SJCRH30 (cell line): ENCODE measurements around the gene UBN1. TPM values are rescaled to one million over a fixed set of nuclear protein-coding genes. Genes with fewer than 3 reads are reported as not detected.

Experiments used
- DNase-seq, 2 experiments: peaks; one replicate each; pipeline ENCODE4 v3.0.0-alpha.2; 2015 to 2020
- H3K27ac ChIP-seq: fragments of 250-450 bp; sonication (Bioruptor Pico); 2 replicates; pipeline ENCODE4 v1.5.1; 2020; ENCODE audit warnings: mild to moderate bottlenecking, moderate library complexity
- H3K27me3 ChIP-seq: fragments of 250-450 bp; sonication (Bioruptor Pico); 2 replicates; pipeline ENCODE4 v1.5.1; 2020; ENCODE audit warnings: mild to moderate bottlenecking, moderate library complexity
- H3K36me3 ChIP-seq: fragments of 250-450 bp; sonication (Bioruptor Pico); 2 replicates; pipeline ENCODE4 v1.5.1; 2020; ENCODE audit warnings: mild to moderate bottlenecking, moderate library complexity
- H3K4me1 ChIP-seq: fragments of 250-450 bp; sonication (Bioruptor Pico); 2 replicates; pipeline ENCODE4 v1.5.1; 2020; ENCODE audit warnings: mild to moderate bottlenecking, moderate library complexity
- H3K4me3 ChIP-seq: fragments of 250-450 bp; sonication (Bioruptor Pico); 2 replicates; pipeline ENCODE4 v1.5.1; 2020; ENCODE audit warnings: mild to moderate bottlenecking, moderate library complexity
- H3K9me3 ChIP-seq: fragments of 250-450 bp; sonication (Bioruptor Pico); replicated peaks from 2 replicates; pipeline ENCODE4 v1.5.1; 2020; ENCODE audit warnings: mild to moderate bottlenecking, moderate library complexity
- total RNA-seq: library from RNA; depleted of rRNA; stranded (reverse); fragments of >200 nt; shearing (Covaris generic); gene quantifications from 2 replicates; pipeline ENCODE4 v1.2.3, GENCODE V29; 2014

UBN1 gene
- total RNA-seq, 1 experiment from 2014 or later, result 28.1 TPM

DNA sequence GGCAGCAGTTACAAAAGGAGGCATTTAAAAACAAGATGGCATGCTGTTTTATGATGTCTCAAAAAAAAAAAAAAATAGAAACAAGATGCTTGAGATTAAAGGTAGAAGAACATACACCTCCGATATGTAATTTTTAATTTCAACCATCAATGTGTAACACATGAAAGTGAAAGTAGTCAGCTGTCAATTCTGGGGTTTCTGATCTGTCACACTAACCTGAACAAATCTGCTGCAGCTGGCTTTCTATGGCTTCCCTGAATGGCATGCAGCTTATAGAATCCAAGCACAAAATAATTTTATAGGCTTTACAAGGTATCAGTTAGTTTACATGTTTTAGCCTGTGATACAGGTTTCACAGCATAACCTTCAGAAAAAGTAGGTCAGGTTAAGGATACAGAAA, 13.7 kb upstream of the UBN1 start:
- no peak overlapping the region for H3K4me3 ChIP-seq
- H3K36me3 ChIP-seq, result peaks cover 39% of the 10 kb centered on the region
- no peak overlapping the region for H3K27ac ChIP-seq
- no peaks in the 10 kb centered on the region for H3K9me3 ChIP-seq
- H3K4me1 ChIP-seq, result no peaks in the 10 kb centered on the region
- DNase-seq, result no peak
- no peaks in the 10 kb centered on the region for H3K27me3 ChIP-seq

DNA sequence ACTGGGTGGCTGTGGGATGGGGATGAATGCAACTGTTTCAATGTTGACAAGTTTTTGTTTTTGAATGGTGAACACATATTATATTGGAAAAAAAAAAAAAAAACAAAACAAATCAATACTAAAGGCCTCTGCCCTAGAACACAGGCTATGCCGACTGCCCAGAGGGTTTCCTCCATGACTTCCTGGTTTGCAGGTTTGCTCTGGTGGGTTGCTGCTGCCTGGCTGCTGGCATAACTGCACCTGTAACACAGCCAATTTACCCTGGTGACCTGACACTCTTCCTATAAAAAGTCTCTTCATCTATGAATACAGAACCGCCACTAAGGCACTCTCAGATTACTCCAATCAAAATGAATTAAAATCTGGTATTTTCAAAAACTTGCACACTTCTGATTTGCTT, 10.6 kb upstream of the UBN1 start:
- Histone ChIP-seq H3K36me3 (peaks cover 49% of the 10 kb centered on the region), H3K9me3 (no peaks in the 10 kb centered on the region), H3K4me3 (no peak overlapping the region), H3K27ac (no peak overlapping the region), H3K27me3 (no peaks in the 10 kb centered on the region), H3K4me1 (no peaks in the 10 kb centered on the region)
- DNase-seq, result no peak

DNA sequence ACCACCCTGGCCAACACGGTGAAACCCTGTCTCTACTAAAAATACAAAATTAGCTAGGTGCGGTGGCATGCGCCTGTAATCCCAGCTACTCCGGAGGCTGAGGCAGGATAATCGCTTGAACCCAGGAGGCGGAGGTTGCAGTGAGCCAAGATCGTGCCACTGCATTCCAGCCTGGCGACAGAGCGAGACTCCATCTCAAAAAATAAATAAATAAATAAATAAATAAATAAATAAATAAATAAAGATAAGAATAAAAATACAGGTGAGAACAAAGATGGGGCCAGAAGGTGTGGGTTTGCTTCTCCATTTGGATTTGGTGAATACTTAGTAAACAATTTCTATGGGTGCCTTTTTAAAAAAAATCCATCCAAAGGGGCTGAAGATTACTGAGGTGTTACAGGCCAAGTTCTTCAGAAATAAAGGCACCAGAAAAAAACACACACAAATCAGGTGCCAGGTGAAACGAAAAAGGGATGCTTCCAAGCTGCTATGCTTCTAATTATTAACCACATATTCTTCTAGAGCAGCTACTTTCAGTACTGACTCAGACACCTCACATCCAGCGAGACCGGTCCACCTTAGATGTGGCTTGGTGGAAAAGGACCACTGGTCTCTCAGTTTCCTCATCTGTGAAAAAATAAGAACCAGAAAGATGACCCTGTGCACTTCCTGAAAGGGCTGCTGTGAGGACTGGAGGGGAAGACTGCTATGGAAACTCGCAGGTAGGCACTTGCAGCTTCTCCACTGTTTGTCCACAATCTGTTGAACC, 9.4 kb upstream of the UBN1 start:
- Histone ChIP-seq H3K36me3 (peaks cover 44% of the 10 kb centered on the region), H3K4me1 (no peaks in the 10 kb centered on the region)
- DNase-seq, result no peak

DNA sequence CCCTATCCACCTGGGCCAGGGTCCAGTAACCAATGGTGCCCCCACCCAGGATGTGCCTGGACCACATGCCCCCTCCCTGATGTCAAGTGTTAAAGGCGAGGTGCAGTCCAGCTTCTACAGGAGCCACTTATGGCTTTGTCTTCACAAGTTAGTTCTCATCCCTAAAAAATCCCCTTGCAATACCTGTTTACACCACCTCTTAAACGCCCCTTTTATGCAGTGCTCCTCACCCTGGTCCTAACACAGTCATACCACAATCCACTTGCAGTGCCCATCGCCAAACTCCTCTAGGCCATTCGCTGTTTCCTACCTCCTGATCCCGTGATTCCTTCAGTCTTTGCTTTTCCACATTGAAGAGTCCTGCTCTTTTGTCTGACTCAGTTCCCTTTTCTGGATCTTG, 7.3 kb upstream of the UBN1 start:
- Histone ChIP-seq H3K27ac (no peak overlapping the region), H3K4me3 (no peak overlapping the region), H3K36me3 (peaks cover 54% of the 10 kb centered on the region), H3K4me1 (no peaks in the 10 kb centered on the region), H3K9me3 (no peaks in the 10 kb centered on the region), H3K27me3 (no peaks in the 10 kb centered on the region)
- DNase-seq, result no peak

More for the DNA sequence above, 9.4 kb upstream of the UBN1 start:
- H3K27ac ChIP-seq, result no peak overlapping the region
- no peaks in the 10 kb centered on the region for H3K9me3 ChIP-seq
- H3K27me3 ChIP-seq, result no peaks in the 10 kb centered on the region
- H3K4me3 ChIP-seq, result no peak overlapping the region

DNA sequence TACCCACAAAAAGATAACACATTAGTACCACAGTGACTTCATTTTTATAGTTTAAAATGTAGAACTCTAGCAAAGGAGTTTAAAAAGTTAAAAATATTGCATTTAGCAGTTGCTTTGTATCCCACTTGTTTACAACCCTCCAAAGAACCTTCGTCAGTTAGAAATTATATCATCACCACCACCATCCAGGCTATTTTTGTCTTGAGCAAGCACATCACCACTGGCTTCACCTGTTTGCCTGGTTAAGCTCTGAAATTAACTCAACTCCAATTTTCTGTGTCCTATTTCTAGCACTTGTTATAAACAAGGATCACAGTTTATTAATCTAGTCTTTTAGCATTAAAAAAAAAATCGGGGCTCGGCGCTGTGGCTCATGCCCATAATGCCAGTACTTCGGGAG, 6.3 kb upstream of the UBN1 start:
- no peak for DNase-seq
- H3K4me3 ChIP-seq, result no peak overlapping the region
- peaks cover 52% of the 10 kb centered on the region for H3K36me3 ChIP-seq
- H3K27ac ChIP-seq, result no peak overlapping the region
- H3K4me1 ChIP-seq, result peaks cover 5% of the 10 kb centered on the region
- no peaks in the 10 kb centered on the region for H3K27me3 ChIP-seq
- H3K9me3 ChIP-seq, result no peaks in the 10 kb centered on the region

DNA sequence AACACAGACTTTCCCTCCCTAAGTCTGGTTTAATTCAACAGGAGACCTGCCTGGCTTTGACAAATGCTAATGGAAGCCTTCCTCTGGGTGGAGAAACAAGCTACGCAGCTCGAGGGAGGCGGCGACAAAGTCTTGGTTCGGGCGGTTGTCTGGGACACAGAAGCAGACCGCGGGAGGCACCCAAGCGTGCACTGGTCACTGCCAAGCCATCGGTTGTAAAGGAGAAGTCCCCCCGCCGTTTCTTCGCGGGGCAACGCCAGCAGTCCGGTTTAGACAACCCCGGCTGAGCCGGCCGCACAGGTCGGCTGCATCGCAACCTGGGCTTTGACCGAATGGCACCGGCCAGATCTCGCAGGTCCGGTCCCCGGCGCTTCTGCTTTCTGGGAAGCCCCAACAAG, 779 bp upstream of the UBN1 start:
- peaks cover 14% of the 10 kb centered on the region for H3K4me1 ChIP-seq
- H3K9me3 ChIP-seq, result no peaks in the 10 kb centered on the region
- peak; percentile 29 to 38 for DNase-seq
- H3K4me3 ChIP-seq, result peak overlapping the region; percentile 99
- H3K36me3 ChIP-seq, result peaks cover 30% of the 10 kb centered on the region
- H3K27ac ChIP-seq, result peak overlapping the region; percentile 77
- H3K27me3 ChIP-seq, result no peaks in the 10 kb centered on the region

DNA sequence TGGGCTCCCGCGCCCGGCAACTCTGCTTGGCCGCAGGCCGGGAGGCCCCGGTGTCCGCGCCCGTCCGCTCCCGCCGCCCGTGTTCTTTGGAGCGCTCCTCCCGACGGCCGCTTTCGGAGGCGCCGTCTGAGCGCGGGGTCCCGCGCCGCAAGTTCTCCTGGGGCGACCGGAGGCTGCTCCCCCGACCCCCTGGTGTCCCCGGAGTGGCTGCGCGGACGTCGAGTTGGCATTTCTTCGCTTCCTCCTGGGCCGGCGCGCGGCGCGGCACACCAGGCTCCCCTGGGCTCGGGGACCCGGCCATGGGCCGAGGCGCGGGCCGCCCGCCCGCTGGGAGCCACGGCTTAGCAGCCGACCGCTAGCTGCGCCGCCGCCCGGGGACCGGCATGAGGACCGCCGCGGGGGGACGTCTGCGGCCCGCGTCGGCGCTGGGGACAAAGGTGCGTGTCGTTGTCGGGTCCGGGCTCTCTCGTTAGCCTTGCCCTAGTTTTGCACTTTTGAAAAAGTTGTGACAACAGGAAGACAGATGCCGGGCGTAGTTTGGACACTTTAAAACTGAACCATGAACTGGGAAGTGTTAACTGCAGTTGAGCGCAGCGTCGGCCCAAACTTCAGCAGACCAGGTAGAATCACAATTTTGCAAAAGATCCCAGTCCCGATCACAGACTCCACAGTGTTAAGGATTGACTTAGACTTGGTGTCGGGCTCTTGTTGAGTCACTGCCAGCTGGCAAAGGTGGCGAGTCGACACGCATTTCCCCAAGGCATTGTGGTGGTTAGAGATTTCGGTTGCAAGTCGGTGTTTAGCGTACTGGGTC, 700 bp downstream of the UBN1 start:
- DNase-seq, result peak; percentile 36 to 48
- H3K27ac ChIP-seq, result peak overlapping the region; percentile 77; the same call in 1 of the 2 replicates
- no peaks in the 10 kb centered on the region for H3K9me3 ChIP-seq
- peaks cover 23% of the 10 kb centered on the region for H3K36me3 ChIP-seq
- peaks cover 14% of the 10 kb centered on the region for H3K4me1 ChIP-seq
- H3K27me3 ChIP-seq, result no peaks in the 10 kb centered on the region
- H3K4me3 ChIP-seq, result peak overlapping the region; percentile 99

DNA sequence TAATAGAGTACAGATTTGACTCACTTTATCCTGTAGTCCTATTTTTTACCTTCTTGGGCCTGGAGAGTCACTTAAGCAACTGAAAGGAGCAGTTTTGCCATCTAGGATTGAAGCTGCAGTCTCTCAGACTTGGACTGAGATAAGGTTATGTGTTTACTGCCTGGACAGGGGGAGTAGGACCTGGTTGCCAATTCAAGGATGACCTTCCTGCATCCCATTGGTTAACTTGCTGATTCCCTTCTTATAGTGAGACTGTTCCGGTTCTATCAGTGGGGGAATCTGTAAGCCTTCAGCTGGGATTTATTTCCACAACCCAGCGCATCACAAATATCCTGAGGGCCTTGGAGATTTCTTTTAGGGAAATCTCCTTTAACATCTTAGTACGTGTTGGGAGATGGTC, 2.9 kb downstream of the UBN1 start:
- DNase-seq, result no peak
- Histone ChIP-seq H3K9me3 (no peaks in the 10 kb centered on the region), H3K4me3 (no peak overlapping the region), H3K36me3 (peaks cover 20% of the 10 kb centered on the region), H3K4me1 (peaks cover 14% of the 10 kb centered on the region), H3K27me3 (no peaks in the 10 kb centered on the region), H3K27ac (no peak overlapping the region)

DNA sequence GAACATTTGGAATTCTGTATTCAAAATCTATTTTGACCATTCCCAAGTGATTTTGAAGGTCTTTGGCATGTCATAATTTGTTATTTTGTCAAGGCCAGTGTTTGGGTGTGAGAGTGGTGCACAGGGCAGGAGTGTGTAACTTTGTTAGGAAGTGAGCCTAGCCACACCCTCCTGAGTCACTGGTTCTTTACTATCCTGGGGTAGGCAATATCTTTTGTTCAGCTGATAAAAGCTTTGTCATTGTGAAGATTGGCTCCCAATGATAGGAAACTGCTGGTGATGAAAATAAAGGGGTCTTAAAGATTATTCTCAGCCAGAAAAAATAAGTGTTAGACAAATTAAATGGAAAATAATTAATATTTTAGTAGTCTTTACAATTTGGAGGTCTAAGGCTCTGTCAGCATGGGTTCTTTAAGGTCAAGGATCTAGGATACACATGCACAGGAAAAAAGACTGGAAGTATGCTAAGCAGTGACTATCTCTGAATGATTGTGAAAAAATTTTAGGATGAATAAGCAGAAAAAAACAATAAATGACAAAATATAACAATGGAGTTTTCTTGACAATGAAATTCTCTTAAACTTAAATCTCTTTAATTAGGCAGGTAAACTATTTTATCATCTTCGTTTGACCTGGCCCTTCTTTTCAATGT, 5.1 kb downstream of the UBN1 start:
- Histone ChIP-seq H3K27me3 (no peaks in the 10 kb centered on the region), H3K4me3 (no peak overlapping the region), H3K27ac (no peak overlapping the region), H3K36me3 (peaks cover 27% of the 10 kb centered on the region), H3K4me1 (peaks cover 7% of the 10 kb centered on the region), H3K9me3 (no peaks in the 10 kb centered on the region)
- no peak for DNase-seq

DNA sequence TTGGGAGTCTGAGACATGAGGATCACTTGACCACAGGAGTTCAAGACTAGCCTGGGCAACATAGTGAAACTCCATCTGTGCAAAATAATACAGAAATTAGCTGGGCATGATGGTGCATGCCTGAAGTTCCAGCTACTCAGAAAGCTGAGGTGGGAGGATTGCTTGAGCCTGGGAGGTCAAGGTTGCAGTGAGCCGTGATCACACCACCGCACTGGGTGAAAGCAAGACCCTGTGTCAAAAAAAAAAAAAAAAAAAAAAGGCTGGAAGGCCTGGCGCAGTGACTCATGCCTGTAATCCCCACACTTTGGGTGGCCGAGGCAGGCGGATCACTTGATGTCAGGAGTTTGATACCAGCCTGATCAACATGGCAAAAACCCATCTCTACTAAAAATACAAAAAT, 8.1 kb downstream of the UBN1 start:
- Histone ChIP-seq H3K27me3 (no peaks in the 10 kb centered on the region), H3K4me1 (no peaks in the 10 kb centered on the region; the same call in 1 of the 2 replicates), H3K9me3 (no peaks in the 10 kb centered on the region), H3K36me3 (peaks cover 45% of the 10 kb centered on the region), H3K27ac (no peak overlapping the region), H3K4me3 (no peak overlapping the region)
- DNase-seq, result no peak

DNA sequence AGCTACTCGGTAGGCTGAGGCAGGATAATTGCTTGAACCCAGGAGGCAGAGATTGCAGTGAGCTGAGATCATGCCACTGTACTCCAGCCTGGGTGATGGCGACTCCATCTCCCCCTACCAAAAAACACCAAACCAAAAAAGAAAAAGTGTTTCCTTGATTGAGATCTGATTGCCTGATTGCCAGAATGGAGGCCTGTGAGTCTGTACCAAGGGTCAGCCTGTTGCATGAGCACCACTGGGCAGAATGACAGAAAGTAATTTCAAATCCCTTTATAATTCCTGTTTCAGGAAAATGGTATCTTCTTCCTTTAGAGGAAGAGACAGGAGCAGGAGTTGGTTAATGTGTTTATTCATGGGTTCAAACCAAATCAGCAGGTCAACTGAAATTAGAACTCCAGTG, 8.5 kb downstream of the UBN1 start:
- no peak for DNase-seq
- no peaks in the 10 kb centered on the region for H3K9me3 ChIP-seq
- H3K27ac ChIP-seq, result no peak overlapping the region
- no peaks in the 10 kb centered on the region for H3K27me3 ChIP-seq
- no peak overlapping the region for H3K4me3 ChIP-seq
- H3K36me3 ChIP-seq, result peaks cover 46% of the 10 kb centered on the region
- no peaks in the 10 kb centered on the region; the same call in 1 of the 2 replicates for H3K4me1 ChIP-seq

DNA sequence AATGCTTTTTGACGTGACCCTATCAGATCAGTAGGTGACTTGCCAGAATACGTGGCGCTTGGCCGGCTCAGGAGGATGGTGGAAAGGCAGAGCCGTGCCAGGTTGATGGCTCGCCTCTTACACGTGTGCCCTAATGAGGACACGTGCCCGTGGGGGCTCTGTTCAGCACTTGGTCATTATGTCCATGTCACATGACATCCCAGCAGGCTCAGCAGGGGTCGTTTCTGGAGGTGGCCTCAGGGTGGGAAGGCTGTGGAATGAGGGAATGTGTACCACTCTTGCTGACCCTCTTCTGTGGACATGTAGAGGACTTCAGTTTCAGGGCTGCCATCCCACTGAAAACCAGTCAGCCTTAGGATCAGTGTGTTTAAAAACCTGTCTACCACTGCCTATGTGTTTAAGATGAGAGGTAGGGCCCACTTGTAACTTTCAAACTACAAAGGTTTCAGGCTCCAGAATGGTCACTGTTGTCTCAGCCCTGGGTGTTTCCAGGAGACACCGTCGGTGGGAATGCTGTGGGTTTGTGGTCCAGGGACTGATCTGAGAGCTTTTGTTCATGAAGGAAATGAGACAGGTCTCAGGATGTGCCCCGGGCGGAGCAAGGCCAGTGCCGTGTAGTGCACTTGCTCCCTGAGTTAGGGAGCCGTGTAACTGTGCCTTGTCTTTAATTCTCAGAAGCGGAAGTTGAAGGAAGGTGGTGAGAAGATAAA, 12.1 kb downstream of the UBN1 start:
- DNase-seq, result no peak
- no peaks in the 10 kb centered on the region for H3K4me1 ChIP-seq
- no peaks in the 10 kb centered on the region for H3K27me3 ChIP-seq
- H3K4me3 ChIP-seq, result no peak overlapping the region
- H3K9me3 ChIP-seq, result no peaks in the 10 kb centered on the region
- H3K36me3 ChIP-seq, result peaks cover 47% of the 10 kb centered on the region
- no peak overlapping the region for H3K27ac ChIP-seq

DNA sequence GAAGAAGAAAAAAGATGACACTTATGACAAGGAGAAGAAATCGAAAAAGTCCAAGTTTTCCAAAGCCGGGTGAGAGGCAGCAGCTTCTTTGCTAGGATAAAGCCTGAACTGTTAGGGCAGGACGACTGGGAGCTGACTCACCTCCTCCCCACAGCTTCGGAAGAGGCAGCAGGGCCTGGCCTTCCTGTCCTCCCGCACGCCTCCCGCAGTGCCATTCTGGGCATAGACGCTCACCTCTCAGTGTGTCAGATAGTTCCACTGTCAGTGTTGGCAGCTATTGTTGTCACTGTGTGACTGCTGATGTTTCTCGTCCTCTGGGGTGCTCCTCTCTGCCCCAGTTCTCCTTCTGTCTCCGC, 12.6 kb downstream of the UBN1 start:
- H3K36me3 ChIP-seq, result peaks cover 51% of the 10 kb centered on the region
- no peak overlapping the region for H3K4me3 ChIP-seq
- no peak for DNase-seq
- no peaks in the 10 kb centered on the region for H3K27me3 ChIP-seq
- H3K4me1 ChIP-seq, result no peaks in the 10 kb centered on the region
- H3K9me3 ChIP-seq, result no peaks in the 10 kb centered on the region
- no peak overlapping the region for H3K27ac ChIP-seq

DNA sequence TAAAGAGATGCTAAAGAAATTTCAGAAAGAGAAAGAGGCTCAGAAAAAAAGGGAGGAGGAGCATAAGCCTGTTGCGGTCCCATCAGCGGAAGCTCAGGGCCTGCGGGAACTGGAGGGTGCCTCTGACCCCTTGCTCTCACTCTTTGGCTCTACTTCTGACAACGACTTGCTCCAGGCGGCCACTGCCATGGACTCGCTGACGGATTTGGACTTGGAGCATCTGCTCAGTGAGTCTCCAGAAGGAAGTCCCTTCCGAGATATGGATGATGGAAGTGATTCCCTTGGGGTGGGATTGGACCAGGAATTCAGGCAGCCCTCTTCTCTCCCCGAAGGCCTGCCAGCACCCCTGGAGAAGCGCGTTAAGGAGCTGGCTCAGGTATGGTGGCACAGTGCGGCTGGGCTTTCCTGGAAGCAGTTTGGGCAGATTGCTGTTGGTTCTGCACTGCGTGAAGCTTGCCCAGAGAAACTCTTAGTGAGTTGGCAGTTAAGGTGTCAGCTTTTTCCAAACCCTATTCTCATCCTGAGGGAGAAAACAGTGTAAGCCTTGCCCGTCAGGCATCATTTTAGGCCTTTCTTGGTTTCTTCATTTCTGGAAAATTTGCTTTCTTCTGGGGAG, 13.6 kb downstream of the UBN1 start:
- Histone ChIP-seq H3K4me1 (no peaks in the 10 kb centered on the region), H3K9me3 (no peaks in the 10 kb centered on the region), H3K4me3 (no peak overlapping the region), H3K27me3 (no peaks in the 10 kb centered on the region), H3K27ac (no peak overlapping the region), H3K36me3 (peaks cover 44% of the 10 kb centered on the region)
- DNase-seq, result no peak
